Endodermal cell (in vitro differentiated cells): Measurements from ENCODE around the gene ROR1. TPM values are rescaled to one million over a fixed set of nuclear protein-coding genes. Genes with fewer than 3 reads are reported as not detected.
"Not testable (repeated sequence)": the region's sequence is repeated elsewhere in the genome, so short reads cannot be mapped to it uniquely, and the experiment has no call there.

Experiments
- DNase-seq: peaks from one replicate; pipeline ENCODE4 v3.0.0-alpha.2; 2017
- H3K27ac ChIP-seq: 2 replicates; pipeline ENCODE4 v1.5.1; 2013; ENCODE audit warnings: mild to moderate bottlenecking, low read depth, low read length, moderate library complexity
- H3K27me3 ChIP-seq: 2 replicates; pipeline ENCODE4 v1.6.1; 2013; ENCODE audit warnings: mild to moderate bottlenecking, low read length, moderate library complexity; ENCODE audit not compliant: insufficient read depth, control insufficient read depth, poor library complexity, severe bottlenecking
- H3K36me3 ChIP-seq: 2 replicates; pipeline ENCODE4 v1.7.0; 2013; ENCODE audit warnings: mild to moderate bottlenecking, low read length, moderate library complexity; ENCODE audit not compliant: control insufficient read depth, insufficient read depth
- H3K4me1 ChIP-seq: one replicate; pipeline ENCODE4 v1.7.0; 2013; ENCODE audit warnings: low read length; ENCODE audit not compliant: control insufficient read depth, insufficient read depth
- H3K4me3 ChIP-seq: 2 replicates; pipeline ENCODE4 v1.5.1; 2013; ENCODE audit warnings: mild to moderate bottlenecking, low read length, moderate library complexity
- H3K9ac ChIP-seq: 2 replicates; pipeline ENCODE4 v1.6.1; 2013; ENCODE audit warnings: mild to moderate bottlenecking, low read length, moderate library complexity; ENCODE audit not compliant: poor library complexity, severe bottlenecking; ENCODE audit errors: extremely low read depth
- H3K9me3 ChIP-seq: 2 replicates; pipeline ENCODE4 v1.6.1; 2013; ENCODE audit warnings: mild to moderate bottlenecking, low read length, moderate library complexity; ENCODE audit not compliant: control insufficient read depth
- H3K27ac Mint-ChIP-seq: 2 replicates; pipeline ENCODE4 v1.8.0; 2020; ENCODE audit warnings: mixed read lengths
- H3K27me3 Mint-ChIP-seq: 2 replicates; pipeline ENCODE4 v1.8.0; 2021; ENCODE audit warnings: mild to moderate bottlenecking, mixed read lengths; ENCODE audit not compliant: insufficient read depth
- H3K36me3 Mint-ChIP-seq: 2 replicates; pipeline ENCODE4 v1.8.0; 2020; ENCODE audit warnings: low read depth, mixed read lengths
- H3K4me1 Mint-ChIP-seq: 2 replicates; pipeline ENCODE4 v1.8.0; 2020; ENCODE audit warnings: mixed read lengths
- H3K4me3 Mint-ChIP-seq: 2 replicates; pipeline ENCODE4 v1.8.0; 2020; ENCODE audit warnings: mild to moderate bottlenecking, moderate library complexity, mixed read lengths
- H3K9me3 Mint-ChIP-seq: 2 replicates; pipeline ENCODE4 v1.8.0; 2020; ENCODE audit warnings: mild to moderate bottlenecking, mixed read lengths
- CTCF ChIP-seq: fragments of 200-600 bp; sonication (generic); conservative IDR thresholded peaks from 2 replicates; pipeline ENCODE4 v1.5.0; 2021; ENCODE audit warnings: antibody characterized with exemption, mild to moderate bottlenecking
- WGBS, 2 experiments: methylation state at CpG; one replicate each; pipeline versions ENCODE4 v1.1.5 to v1.1.7; 2013; ENCODE audit warnings: missing lambda C conversion rate in 2 of 2, mixed read lengths in 1 of 2; ENCODE audit not compliant: insufficient coverage in 1 of 2, insufficient read length in 1 of 2; 5-methylcytosine and 5-hydroxymethylcytosine counted together
- total RNA-seq, 2 donors: library from RNA; stranded (reverse); fragmentation: NEBNext Ultra II Directional in 1 of 2; extraction: Animal tissue kit (Norgen Biotek cat#: 25700) in 1 of 2; gene quantifications; 2 replicates in 1 of 2; 3 replicates in 1 of 2; pipeline ENCODE4 v1.2.1, GENCODE V29; 2021

ROR1 gene
- total RNA-seq, 2 donors from 2014 or later, result 77.4 to 77.9 TPM

- no peak overlapping the region for H3K9ac ChIP-seq
- Mint-ChIP-seq H3K9me3 (no peaks in the 10 kb centered on the region), H3K4me1 (peaks cover 14% of the 10 kb centered on the region), H3K4me3 (no peak overlapping the region), H3K27me3 (no peaks in the 10 kb centered on the region), H3K36me3 (peaks cover 5% of the 10 kb centered on the region), H3K27ac (no peak overlapping the region)
- H3K4me1 ChIP-seq, result peaks cover 10% of the 10 kb centered on the region
- H3K4me3 ChIP-seq, result no peak overlapping the region
- peak; percentile 48 for DNase-seq
- WGBS, 2 experiments, result 83 to 100% methylated on average over 1 of the region's 1 CpG
- no peaks in the 10 kb centered on the region for H3K9me3 ChIP-seq
- no peak overlapping the region for H3K27ac ChIP-seq
- H3K36me3 ChIP-seq, result peaks cover 5% of the 10 kb centered on the region
- no peak for TF ChIP-seq CTCF
- no peaks in the 10 kb centered on the region for H3K27me3 ChIP-seq
Observed at GRCh38 chr1:64098436-64098835, 324.6 kb downstream of the ROR1 start.

GRCh38 chr1:64098846-64099582 is 325.2 kb downstream of the ROR1 start:
- Mint-ChIP-seq H3K36me3 (peaks cover 5% of the 10 kb centered on the region), H3K27me3 (no peaks in the 10 kb centered on the region), H3K4me1 (peaks cover 14% of the 10 kb centered on the region), H3K9me3 (no peaks in the 10 kb centered on the region), H3K27ac (no peak overlapping the region), H3K4me3 (no peak overlapping the region)
- no peaks in the 10 kb centered on the region for H3K27me3 ChIP-seq
- no peaks in the 10 kb centered on the region for H3K9me3 ChIP-seq
- H3K4me3 ChIP-seq, result no peak overlapping the region
- WGBS, 2 experiments, result 91% methylated on average over 7 to 9 of the region's 9 CpGs
- no peak for DNase-seq
- no peak for TF ChIP-seq CTCF
- H3K36me3 ChIP-seq, result peaks cover 5% of the 10 kb centered on the region
- peaks cover 10% of the 10 kb centered on the region for H3K4me1 ChIP-seq
- no peak overlapping the region for H3K9ac ChIP-seq
- H3K27ac ChIP-seq, result no peak overlapping the region

- peaks cover 10% of the 10 kb centered on the region for H3K4me1 ChIP-seq
- no peaks in the 10 kb centered on the region for H3K9me3 ChIP-seq
- Mint-ChIP-seq H3K36me3 (peaks cover 5% of the 10 kb centered on the region), H3K27ac (no peak overlapping the region), H3K9me3 (no peaks in the 10 kb centered on the region), H3K4me1 (peaks cover 14% of the 10 kb centered on the region), H3K4me3 (no peak overlapping the region), H3K27me3 (no peaks in the 10 kb centered on the region)
- H3K36me3 ChIP-seq, result peaks cover 5% of the 10 kb centered on the region
- no peak overlapping the region for H3K4me3 ChIP-seq
- DNase-seq, result no peak
- no peak overlapping the region for H3K9ac ChIP-seq
- no peaks in the 10 kb centered on the region for H3K27me3 ChIP-seq
- H3K27ac ChIP-seq, result no peak overlapping the region
- 93 to 98% methylated on average over 3 to 4 of the region's 4 CpGs for WGBS, 2 experiments
- TF ChIP-seq CTCF, result no peak
Observed at GRCh38 chr1:64100791-64101190, 327.0 kb downstream of the ROR1 start.

- not testable (repeated sequence) for H3K36me3 ChIP-seq, H3K36me3 Mint-ChIP-seq, H3K27ac ChIP-seq, H3K27ac Mint-ChIP-seq, DNase-seq, H3K27me3 Mint-ChIP-seq, H3K4me3 ChIP-seq, H3K27me3 ChIP-seq, H3K4me1 Mint-ChIP-seq, H3K9ac ChIP-seq, H3K4me3 Mint-ChIP-seq, H3K9me3 ChIP-seq, H3K4me1 ChIP-seq, H3K9me3 Mint-ChIP-seq
- WGBS, 2 experiments, result 83 to 100% methylated on average over 1 of the region's 1 CpG
Observed at GRCh38 chr1:64104585-64104984, 330.8 kb downstream of the ROR1 start.
